ENCODE measurements around the gene GPX5. TPM values are rescaled to one million over a fixed set of nuclear protein-coding genes. Genes with fewer than 3 reads are reported as not detected.

GPX5 gene
- total RNA-seq, 1 donor from 2014 or later, result not detected

- intact Hi-C loops (cut with DNase I), result no loop called here
- no peaks in the 10 kb centered on the region for H3K27me3 ChIP-seq
Measured at GRCh38 chr6:28551891-28552666, 26.4 kb downstream of the GPX5 start.

GRCh38 chr6:28553384-28553985, 27.8 kb downstream of the GPX5 start:
- H3K9me3 ChIP-seq, result no peaks in the 10 kb centered on the region
- no peaks in the 10 kb centered on the region for H3K4me1 ChIP-seq
- no peak overlapping the region for H3K27ac ChIP-seq
- TF ChIP-seq POLR2AphosphoS5 (IDR thresholded peaks at IDR 0.05; ENCODE audit: insufficient read depth in 1 of 2, low read depth in 1 of 2), result no peak
- no peaks in the 10 kb centered on the region for H3K36me3 ChIP-seq
- H3K27me3 ChIP-seq, result no peaks in the 10 kb centered on the region
- intact Hi-C loops (cut with DNase I), result no loop called here
- DNase-seq (ENCODE audit: extremely low spot score in 2 of 2), result no peak
- H3K4me3 ChIP-seq, result no peak overlapping the region

More at GRCh38 chr6:28551891-28552666, 26.4 kb downstream of the GPX5 start:
- TF ChIP-seq POLR2A (IDR thresholded peaks at IDR 0.05), result no peak
- TF ChIP-seq CTCF (IDR thresholded peaks at IDR 0.05), result no peak
- no peaks in the 10 kb centered on the region for H3K36me3 ChIP-seq
- H3K4me3 ChIP-seq, result no peak overlapping the region
- H3K27ac ChIP-seq, result no peak overlapping the region
- H3K4me1 ChIP-seq, result no peaks in the 10 kb centered on the region
- no peaks in the 10 kb centered on the region for H3K9me3 ChIP-seq
- no peak for DNase-seq (ENCODE audit: extremely low spot score in 2 of 2)

- H3K4me3 ChIP-seq, result no peak overlapping the region
- intact Hi-C loops (cut with DNase I), result no loop called here
Measured at GRCh38 chr6:28553986-28554881, 28.6 kb downstream of the GPX5 start.

GRCh38 chr6:28555136-28555535, 29.5 kb downstream of the GPX5 start:
- DNase-seq (ENCODE audit: extremely low spot score in 2 of 2), result no peak
- Histone ChIP-seq H3K4me3 (no peak overlapping the region), H3K27me3 (no peaks in the 10 kb centered on the region), H3K36me3 (no peaks in the 10 kb centered on the region), H3K9me3 (no peaks in the 10 kb centered on the region), H3K4me1 (no peaks in the 10 kb centered on the region), H3K27ac (no peak overlapping the region)
- no peak for TF ChIP-seq CTCF (IDR thresholded peaks at IDR 0.05)
- no peak for TF ChIP-seq POLR2AphosphoS5 (IDR thresholded peaks at IDR 0.05; ENCODE audit: insufficient read depth in 1 of 2, low read depth in 1 of 2)
- TF ChIP-seq POLR2A (IDR thresholded peaks at IDR 0.05), result no peak
- intact Hi-C loops (cut with DNase I), result no loop called here

More at GRCh38 chr6:28553986-28554881, 28.6 kb downstream of the GPX5 start:
- no peak for DNase-seq (ENCODE audit: extremely low spot score in 2 of 2)
- TF ChIP-seq POLR2A (IDR thresholded peaks at IDR 0.05), result no peak
- TF ChIP-seq POLR2AphosphoS5 (IDR thresholded peaks at IDR 0.05; ENCODE audit: insufficient read depth in 1 of 2, low read depth in 1 of 2), result no peak
- TF ChIP-seq CTCF (IDR thresholded peaks at IDR 0.05), result no peak
- Histone ChIP-seq H3K27me3 (no peaks in the 10 kb centered on the region), H3K9me3 (no peaks in the 10 kb centered on the region), H3K36me3 (no peaks in the 10 kb centered on the region), H3K4me1 (no peaks in the 10 kb centered on the region), H3K27ac (no peak overlapping the region)

- Histone ChIP-seq H3K36me3 (no peaks in the 10 kb centered on the region), H3K9me3 (no peaks in the 10 kb centered on the region), H3K4me1 (no peaks in the 10 kb centered on the region), H3K27ac (no peak overlapping the region), H3K27me3 (no peaks in the 10 kb centered on the region), H3K4me3 (no peak overlapping the region)
- no peak for DNase-seq (ENCODE audit: extremely low spot score in 2 of 2)
- intact Hi-C loops (cut with DNase I), result no loop called here
- TF ChIP-seq POLR2AphosphoS5 (IDR thresholded peaks at IDR 0.05; ENCODE audit: insufficient read depth in 1 of 2, low read depth in 1 of 2), result no peak
- no peak for TF ChIP-seq CTCF (IDR thresholded peaks at IDR 0.05)
- no peak for TF ChIP-seq POLR2A (IDR thresholded peaks at IDR 0.05)
Measured at GRCh38 chr6:28558629-28559028, 32.9 kb downstream of the GPX5 start.

Data from vagina (tissue), 2 donors.